ENCODE results near the gene EPHA3. TPM values are rescaled to one million over a fixed set of nuclear protein-coding genes. Genes with fewer than 3 reads are reported as not detected.

Gene EPHA3
- total RNA-seq, 2 experiments from 2014 or later, result not detected

- ATAC-seq (ENCODE audit: poor library complexity) (no peak), DNase-seq (no peak)
- H3K4me1 Mint-ChIP-seq (ENCODE audit: low read depth), result no peaks in the 10 kb centered on the region
- H3K27ac ChIP-seq (ENCODE audit: low read depth in 1 of 2, low read length in 2 of 2), result no peak overlapping the region
- H3K9me3 Mint-ChIP-seq, result peaks cover 6% of the 10 kb centered on the region
- peaks cover 0 to 2% of the 10 kb centered on the region in 2 experiments for H3K9me3 ChIP-seq (ENCODE audit: control insufficient read depth in 1 of 2, insufficient read depth in 1 of 2, low read length in 2 of 2)
- H3K27me3 ChIP-seq (ENCODE audit: control insufficient read depth in 1 of 2, insufficient read depth in 2 of 2, low read length in 2 of 2), result no peaks in the 10 kb centered on the region
- no peak overlapping the region for H3K4me3 Mint-ChIP-seq
- no peaks in the 10 kb centered on the region for H3K36me3 Mint-ChIP-seq (ENCODE audit: low read depth)
- H3K4me1 ChIP-seq (ENCODE audit: insufficient read depth, low read length), result no peaks in the 10 kb centered on the region
- H3K27me3 Mint-ChIP-seq, result no peaks in the 10 kb centered on the region
- no peak overlapping the region for H3K4me3 ChIP-seq (ENCODE audit: low read length)
- H3K27ac Mint-ChIP-seq, result no peak overlapping the region
- ChIA-PET POLR2A (no interaction called here), CTCF (no interaction called here)
- TF ChIP-seq CTCF (IDR thresholded peaks at IDR 0.05), result no peak
- intact Hi-C loops (cut with DNase I, micrococcal nuclease), result no loop called here
- H3K36me3 ChIP-seq (ENCODE audit: insufficient read depth, low read length), result no peaks in the 10 kb centered on the region
Observed at GRCh38 chr3:89227218-89227617, 119.8 kb downstream of the EPHA3 start.

GRCh38 chr3:89227634-89228033, 120.2 kb downstream of the EPHA3 start:
- no peak overlapping the region for H3K4me3 Mint-ChIP-seq
- ChIA-PET CTCF (no interaction called here), POLR2A (no interaction called here)
- TF ChIP-seq CTCF (IDR thresholded peaks at IDR 0.05), result no peak
- H3K4me1 ChIP-seq (ENCODE audit: insufficient read depth, low read length), result no peaks in the 10 kb centered on the region
- H3K27me3 ChIP-seq (ENCODE audit: control insufficient read depth in 1 of 2, insufficient read depth in 2 of 2, low read length in 2 of 2), result no peaks in the 10 kb centered on the region
- no peaks in the 10 kb centered on the region for H3K4me1 Mint-ChIP-seq (ENCODE audit: low read depth)
- H3K27me3 Mint-ChIP-seq, result no peaks in the 10 kb centered on the region
- no peaks in the 10 kb centered on the region for H3K36me3 Mint-ChIP-seq (ENCODE audit: low read depth)
- DNase-seq, result no peak
- peaks cover 6% of the 10 kb centered on the region for H3K9me3 Mint-ChIP-seq
- H3K4me3 ChIP-seq (ENCODE audit: low read length), result no peak overlapping the region
- no peak for ATAC-seq (ENCODE audit: poor library complexity)
- no peak overlapping the region for H3K27ac Mint-ChIP-seq
- intact Hi-C loops (cut with DNase I, micrococcal nuclease), result no loop called here
- H3K36me3 ChIP-seq (ENCODE audit: insufficient read depth, low read length), result no peaks in the 10 kb centered on the region
- H3K9me3 ChIP-seq (ENCODE audit: control insufficient read depth in 1 of 2, insufficient read depth in 1 of 2, low read length in 2 of 2), result peaks cover 0 to 3% of the 10 kb centered on the region in 2 experiments
- no peak overlapping the region for H3K27ac ChIP-seq (ENCODE audit: low read depth in 1 of 2, low read length in 2 of 2)

GRCh38 chr3:89232155-89232554, 124.7 kb downstream of the EPHA3 start:
- CTCF ChIA-PET, result no interaction called here
- intact Hi-C loops (cut with DNase I, micrococcal nuclease), result no loop called here
- Mint-ChIP-seq H3K4me3 (no peak overlapping the region), H3K27ac (no peak overlapping the region), H3K27me3 (no peaks in the 10 kb centered on the region), H3K4me1 (ENCODE audit: low read depth) (no peaks in the 10 kb centered on the region), H3K36me3 (ENCODE audit: low read depth) (no peaks in the 10 kb centered on the region), H3K9me3 (peaks cover 8% of the 10 kb centered on the region)
- POLR2A ChIA-PET, result no interaction called here
- H3K9me3 ChIP-seq (ENCODE audit: control insufficient read depth in 1 of 2, insufficient read depth in 1 of 2, low read length in 2 of 2), result peaks cover 3 to 7% of the 10 kb centered on the region in 2 experiments
- H3K27me3 ChIP-seq (ENCODE audit: control insufficient read depth in 1 of 2, insufficient read depth in 2 of 2, low read length in 2 of 2), result no peaks in the 10 kb centered on the region
- no peak overlapping the region for H3K4me3 ChIP-seq (ENCODE audit: low read length)
- TF ChIP-seq CTCF (IDR thresholded peaks at IDR 0.05), result no peak
- H3K27ac ChIP-seq (ENCODE audit: low read depth in 1 of 2, low read length in 2 of 2), result no peak overlapping the region
- ATAC-seq (ENCODE audit: poor library complexity) (no peak), DNase-seq (no peak)
- H3K4me1 ChIP-seq (ENCODE audit: insufficient read depth, low read length), result no peaks in the 10 kb centered on the region
- no peaks in the 10 kb centered on the region for H3K36me3 ChIP-seq (ENCODE audit: insufficient read depth, low read length)

Measured in CD4-positive, alpha-beta T cell (primary cell).